HG02852 (cell line): ENCODE measurements around the gene CAPRIN1.
"Not testable (repeated sequence)": the region's sequence is repeated elsewhere in the genome, so short reads cannot be mapped to it uniquely, and the experiment has no call there.

Experiments
- ATAC-seq: cut with Tn5 transposase; IDR thresholded peaks from one replicate; pipeline ENCODE4 v1.9.1; 2021; ENCODE audit warnings: mild to moderate bottlenecking, moderate library complexity; ENCODE audit not compliant: unreplicated experiment

The CAPRIN1 gene

DNA sequence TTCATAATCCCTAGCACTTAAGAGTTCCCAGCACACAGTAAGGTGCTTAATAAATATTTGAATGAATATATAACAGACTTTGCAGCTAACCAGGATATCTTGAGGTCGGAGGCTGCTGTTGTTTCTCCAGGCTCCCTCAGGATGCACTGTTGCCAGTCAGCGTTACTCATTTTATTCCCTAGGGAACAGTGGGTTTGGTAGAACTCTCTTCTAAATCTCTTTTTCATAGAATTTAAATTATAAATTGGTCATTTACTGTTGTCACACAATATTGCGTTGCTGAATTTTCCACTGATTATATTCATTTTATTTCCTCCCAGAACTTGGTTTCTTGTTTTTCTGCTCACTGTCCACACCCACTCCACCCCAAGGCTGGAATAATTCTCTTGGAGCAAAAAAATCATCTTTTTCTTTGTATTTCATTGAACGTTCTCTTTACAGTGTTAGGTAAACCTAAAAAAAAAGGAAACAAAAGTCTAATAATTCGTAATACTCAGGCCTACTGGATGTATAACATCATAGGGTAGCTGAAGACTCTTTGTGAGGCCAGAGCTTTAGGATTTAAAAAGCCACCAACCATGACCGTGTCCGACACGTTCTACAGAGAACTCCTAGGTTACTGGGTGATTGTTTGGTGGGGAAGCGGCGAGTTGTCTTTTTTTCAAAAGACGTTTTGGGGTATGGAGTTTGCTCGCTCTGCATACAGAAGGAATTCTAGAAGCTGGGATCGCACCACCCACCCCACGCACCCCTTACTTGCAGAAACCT lies 766 bp upstream of the CAPRIN1 start:
- no peak for ATAC-seq

DNA sequence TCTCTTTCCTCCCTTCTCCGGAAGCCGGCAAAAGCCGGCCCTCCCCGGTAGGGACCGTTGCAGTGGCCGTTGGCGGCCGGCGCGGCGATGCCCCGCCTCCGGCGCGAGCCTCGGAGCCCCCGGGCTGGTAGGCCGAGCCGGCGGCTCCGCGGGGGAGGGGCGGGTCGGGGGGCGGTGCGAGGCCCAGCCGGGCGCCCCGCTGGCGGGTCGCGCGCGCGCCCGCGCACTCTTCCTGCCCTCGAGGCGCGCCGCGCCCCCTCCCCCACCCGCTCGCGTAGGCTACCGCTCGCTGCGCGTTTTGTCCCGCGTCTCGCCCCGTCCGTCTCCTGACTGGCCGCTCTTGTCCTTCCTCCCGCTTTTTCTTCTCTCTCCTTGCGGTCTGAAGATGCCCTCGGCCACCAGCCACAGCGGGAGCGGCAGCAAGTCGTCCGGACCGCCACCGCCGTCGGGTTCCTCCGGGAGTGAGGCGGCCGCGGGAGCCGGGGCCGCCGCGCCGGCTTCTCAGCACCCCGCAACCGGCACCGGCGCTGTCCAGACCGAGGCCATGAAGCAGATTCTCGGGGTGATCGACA lies 591 bp downstream of the CAPRIN1 start:
- peak; percentile 52 for ATAC-seq

DNA sequence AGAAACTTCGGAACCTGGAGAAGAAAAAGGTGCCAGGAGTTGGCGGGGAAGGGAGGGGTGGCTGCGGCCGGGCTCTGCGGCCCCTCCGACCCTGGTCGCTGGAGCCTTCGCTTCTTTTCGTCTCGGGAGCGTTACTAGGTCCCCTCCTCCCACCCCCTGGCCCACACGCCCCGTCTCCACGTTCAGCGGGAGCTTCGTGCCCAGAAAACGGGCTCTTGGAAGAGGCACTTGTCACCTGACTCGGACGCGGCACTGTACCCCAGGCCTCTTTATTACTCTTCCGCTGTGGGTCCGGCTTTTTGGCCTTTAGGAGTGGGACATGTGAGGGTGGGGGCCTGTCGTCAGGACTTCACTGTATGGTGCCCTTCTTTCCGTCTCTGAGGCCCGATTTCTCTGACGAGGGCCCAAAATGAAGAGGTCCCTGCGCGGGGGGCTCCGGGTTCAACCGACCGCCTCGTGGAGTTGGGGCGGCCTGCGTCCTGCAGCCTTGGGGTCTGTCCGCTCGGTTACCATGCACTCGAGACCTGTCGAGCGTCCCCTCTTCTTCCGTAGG lies 1.2 kb downstream of the CAPRIN1 start:
- ATAC-seq, result no peak

DNA sequence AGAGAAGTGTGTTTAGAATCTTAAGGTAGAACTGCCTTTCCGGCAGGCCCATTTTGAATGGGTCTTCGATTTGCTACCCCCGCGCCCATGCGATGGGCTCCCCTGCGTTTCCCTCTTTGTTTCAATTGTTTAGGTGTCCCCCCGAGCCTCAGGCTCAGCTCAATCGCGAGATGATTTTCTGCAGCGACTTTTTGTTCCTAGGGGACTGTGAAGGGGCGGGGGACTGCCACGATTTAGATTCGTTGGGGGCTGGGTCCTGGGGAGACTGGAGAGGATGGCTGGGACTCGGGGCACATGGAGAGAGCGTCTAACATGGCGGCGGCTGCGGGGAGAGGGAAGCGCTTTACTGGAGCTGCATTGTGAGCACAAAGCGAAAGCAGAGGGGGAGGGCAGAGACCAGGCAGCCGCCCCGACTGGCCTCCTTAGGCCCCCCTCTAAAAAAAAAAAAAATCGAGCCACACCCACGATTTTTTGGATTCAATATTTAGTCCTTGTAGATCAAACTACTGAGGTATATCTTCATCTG lies 1.7 kb downstream of the CAPRIN1 start:
- peak; percentile 45 for ATAC-seq

DNA sequence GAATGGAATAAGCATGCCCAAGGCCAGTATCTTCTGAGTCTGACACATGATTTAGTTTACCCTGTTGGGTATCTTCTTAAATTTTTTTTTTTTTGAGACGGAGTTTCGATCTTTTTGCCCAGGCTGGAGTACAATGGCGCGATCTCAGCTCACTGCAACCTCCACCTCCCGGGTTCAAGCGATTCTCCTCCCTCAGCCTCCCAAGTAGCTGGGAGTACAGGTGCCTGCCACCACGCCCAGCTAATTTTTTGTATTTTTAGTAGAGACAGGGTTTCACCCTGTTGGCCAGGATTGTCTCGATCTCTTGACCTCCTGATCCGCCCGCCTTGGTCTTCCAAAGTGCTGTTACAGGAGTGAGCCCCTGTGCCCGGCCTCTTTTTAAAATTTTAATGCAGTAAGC lies 2.8 kb downstream of the CAPRIN1 start:
- ATAC-seq, result not testable (repeated sequence)

DNA sequence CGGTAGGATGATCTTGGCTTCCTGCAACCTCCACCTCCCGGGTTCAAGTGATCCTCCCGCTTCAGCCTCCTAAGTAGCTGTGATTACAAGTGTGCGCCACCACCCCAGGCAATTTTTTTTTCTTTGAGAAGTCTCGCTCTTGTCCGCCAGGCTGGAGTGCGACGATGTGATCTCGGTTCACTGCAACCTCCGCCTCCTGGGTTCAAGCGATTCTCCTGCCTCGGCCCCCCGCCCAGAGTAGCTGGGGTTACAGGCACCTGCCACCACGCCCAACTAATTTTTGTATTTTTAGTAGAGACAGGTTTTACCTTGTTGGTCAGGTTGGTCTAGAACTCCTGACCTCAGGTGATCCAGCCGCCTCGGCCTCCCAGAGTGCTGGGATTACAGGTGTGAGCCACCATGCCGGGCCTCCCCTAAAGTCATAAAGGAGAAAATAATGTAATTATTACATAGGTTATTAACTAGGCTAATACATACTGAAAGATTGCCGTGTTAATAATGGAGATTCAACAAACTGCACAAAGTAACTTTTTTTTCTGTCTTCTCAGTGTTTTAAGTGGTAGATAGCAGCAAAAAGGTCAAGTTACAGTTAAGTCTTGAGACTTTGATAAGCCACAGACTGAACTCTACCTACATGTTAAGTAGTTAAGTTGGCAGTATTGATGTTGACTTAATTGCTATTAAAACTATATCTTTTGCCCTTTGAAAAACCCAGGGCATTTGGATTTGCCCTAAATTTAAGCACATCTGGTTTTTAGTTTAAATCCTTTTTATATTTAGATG lies 3.9 kb downstream of the CAPRIN1 start:
- no peak for ATAC-seq

DNA sequence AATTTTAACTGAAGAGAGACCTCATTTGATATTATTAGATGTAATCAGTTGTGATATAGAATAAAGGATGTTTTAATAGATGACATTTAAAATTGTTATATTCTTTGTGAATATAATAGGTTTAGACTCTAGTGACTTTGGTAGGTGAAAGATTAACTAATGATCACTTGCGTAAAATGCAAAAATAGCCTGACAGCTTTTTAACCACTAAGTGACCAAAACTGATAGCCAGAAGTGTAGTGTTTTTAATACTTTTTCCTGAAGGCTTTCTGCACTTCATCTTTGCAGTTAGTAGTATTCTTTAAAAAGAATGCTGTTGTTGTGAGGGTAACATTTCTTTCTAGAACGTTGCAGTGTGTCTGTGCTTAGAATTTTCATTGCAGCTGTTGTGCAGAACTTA lies 5.1 kb downstream of the CAPRIN1 start:
- ATAC-seq, result no peak

DNA sequence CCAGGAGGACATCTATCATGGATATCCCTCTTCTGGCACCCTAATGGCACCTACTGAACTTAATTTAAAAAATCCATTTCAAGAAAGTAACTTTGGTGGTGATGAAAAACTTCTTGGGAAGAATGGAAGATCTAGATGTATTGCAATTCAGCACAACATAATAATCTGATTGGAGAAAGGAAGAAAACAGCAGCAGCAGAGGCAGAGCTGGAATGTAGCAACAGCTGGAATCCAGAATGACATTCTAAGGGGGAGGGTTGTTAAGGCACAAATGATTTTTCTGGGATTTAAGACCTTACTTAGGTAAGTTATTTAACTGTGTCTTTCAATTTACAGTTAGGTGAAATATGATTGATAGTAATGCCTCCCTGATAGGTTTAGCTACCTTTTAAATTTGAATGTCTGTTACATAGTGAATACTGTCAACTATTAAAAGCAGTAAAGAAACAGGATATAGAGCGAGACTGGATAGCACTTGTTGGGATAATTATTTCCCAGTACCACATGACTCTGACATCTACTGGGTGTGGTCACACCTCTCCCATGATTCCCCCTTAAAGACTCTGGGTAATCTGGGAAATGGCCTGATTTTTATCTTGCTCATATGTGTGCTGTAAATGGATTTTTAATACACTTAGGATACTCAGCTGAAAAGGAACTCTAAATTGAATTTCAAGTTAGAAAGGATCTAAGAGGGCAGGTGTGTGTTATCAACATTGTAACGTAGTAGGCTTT lies 11.7 kb downstream of the CAPRIN1 start:
- ATAC-seq, result no peak

DNA sequence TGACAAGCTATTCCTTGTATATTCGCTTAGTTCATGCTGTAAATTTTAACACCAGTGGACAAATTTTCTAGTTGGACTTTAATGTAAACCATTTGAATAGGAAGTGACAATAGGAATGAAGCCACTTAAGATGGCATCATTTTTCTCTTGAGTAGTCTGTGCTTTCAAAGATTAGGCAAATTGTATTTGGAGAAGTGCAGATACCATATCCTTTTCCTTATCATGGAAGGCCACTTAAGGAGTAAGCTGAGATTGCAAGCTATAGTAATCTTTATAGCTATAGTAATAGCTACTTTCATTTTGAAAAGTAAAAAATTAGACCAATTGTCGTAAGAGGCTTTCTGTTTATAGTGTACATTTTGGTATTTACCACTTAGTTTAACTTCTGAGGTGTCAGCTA lies 12.8 kb downstream of the CAPRIN1 start:
- ATAC-seq, result no peak

DNA sequence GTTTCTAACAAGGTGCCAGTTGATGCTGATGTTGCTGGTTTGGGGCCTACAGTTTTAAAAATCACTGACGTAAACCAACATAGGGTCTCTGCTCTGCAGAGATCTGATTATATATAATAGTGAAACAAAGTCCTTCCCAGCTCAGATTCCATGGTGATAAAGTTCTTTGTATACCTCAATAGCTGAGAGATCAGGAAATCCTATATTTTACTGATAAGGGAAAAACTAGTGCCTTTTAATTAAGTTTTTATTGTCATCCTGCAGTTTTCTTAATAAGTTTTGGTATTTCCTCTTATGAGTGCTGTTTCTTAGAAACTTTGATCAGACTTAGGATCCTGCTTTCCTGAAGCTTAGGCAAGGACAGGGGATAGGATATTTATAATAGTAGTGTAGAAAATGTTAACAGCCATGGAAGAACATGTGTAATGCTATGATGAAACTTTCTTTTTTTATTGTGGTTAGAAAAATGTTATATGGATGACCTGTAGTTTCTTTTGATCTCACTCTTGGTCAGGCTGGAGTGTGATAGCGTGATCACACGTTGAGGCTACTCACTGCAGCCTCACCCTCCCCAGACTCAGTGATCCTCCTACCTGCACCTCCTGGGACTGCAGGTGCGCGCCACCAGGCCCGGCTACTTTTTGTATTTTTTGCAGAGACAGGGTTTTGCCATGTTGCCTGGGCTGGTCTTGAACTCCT lies 14.1 kb downstream of the CAPRIN1 start:
- ATAC-seq, result no peak

DNA sequence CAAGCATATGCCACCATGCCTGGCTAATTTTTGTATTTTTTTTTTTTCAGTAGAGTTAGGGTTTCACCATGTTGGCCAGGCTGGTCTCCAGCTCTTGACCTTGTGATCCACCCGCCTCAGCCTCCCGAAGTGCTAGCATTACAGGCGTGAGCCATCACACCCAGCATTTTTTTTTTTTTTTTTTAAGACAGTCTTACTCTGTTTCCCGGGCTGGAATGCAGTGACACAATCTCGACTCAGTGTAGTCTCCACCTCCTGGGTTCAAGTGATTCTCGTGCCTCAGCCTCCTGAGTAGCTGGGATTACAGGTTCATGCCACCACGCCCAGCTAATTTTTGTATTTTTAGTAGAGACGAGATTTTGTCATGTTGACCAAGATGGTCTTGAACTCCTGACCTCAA lies 15.2 kb downstream of the CAPRIN1 start:
- not testable (repeated sequence) for ATAC-seq

DNA sequence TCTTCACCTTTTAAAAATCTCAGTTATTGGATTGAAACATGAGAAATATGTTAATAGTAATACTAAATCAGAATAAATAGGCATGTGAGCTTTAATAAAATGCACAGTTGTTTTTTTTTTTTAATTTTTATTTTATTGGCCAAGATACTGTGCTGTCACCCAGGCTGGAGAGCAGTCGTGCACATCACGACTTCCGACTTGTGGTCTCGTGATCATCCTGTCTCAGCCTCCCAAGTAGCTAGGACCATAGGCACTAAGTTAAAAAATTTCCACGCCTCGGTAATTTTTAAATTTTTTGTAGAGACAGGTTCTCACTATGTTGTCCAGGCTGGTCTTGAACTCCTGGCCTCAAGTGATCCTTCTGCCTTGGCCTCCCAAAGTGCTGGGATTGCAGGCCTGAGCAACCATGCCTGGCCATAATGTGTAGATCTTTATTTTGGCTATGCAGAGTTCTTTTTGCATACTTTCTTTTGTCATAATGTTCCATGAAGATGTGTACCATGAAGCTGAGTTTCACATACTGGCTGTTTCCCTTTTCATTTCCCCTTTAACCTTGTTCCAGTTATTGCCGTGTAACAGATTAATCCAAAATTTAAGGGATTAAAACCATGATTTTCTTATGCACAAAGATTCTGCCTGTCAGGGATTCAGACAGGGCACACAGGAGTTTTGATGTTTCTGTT lies 16.0 kb downstream of the CAPRIN1 start:
- ATAC-seq, result no peak

DNA sequence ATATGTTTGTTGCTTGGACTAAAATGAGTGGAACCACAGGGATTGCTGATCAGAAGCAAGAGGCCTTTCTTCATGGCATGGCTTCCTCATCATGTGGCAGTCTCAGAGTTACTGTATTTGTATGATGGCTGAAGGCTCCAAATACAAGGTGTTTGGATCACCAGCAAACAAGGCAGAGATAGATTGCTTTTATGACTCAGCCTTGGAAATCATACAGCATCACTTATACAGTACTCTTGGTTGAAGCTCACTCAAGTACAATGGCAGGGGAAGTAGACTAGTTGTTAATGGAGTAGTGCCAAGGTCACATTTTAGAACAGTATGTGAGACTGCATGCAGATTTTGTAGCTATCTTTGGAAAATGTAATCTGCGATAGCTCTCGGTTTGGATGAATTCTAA lies 16.6 kb downstream of the CAPRIN1 start:
- no peak for ATAC-seq

DNA sequence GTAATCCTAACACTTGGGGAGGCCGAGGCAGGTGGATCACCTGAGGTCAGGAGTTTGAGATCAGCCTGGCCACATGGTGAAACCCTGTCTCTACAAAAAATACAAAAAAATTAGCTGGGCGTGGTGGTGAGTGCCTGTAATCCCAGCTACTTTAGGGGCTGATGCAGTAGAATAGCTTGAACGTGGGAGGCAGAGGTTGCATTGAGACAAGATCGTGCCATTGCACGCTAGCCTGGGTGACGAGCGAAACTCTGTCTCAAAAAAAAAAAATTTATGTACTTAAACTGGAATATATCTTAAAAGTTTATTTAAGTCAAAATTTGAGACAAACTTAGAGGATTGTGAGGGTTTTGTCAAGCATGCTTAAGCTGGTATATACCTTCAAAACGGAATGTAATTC lies 19.8 kb downstream of the CAPRIN1 start:
- not testable (repeated sequence) for ATAC-seq

DNA sequence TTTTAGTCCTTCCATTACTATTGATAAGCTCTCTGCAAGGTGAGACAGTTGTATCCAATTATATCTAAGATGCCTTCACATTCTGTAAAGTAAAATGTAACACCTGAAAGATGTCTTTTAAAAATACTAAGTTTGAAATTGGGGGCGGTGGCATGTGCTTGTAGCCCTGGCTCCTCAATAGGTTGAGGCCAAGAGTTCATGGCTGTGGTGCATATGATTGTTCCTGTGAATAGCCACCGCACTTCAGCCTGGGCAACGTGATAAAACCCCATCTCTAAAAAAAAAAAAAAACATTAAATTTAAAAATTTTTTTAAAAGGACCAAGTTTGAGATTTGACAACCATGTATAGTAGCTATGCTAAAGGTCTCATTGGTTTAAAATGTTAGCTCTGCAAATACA lies 20.5 kb downstream of the CAPRIN1 start:
- ATAC-seq, result no peak

DNA sequence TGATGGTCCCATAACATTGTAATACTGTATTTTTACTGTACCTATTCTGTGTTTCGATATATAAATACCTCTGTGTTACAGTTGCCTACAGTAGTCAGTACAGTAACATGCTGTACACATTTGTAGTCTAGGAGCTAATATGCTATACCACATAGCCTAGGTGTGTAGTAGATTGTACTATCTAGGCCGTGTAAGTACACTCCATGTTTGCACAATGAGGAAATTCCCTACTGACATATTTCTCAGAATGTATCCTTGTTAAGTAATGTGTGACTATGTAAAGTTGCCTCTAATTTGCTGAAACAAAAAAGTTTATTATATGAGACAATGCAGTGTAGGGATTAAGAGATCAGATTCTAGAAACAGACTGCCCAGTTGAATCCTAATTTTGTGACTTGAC lies 21.3 kb downstream of the CAPRIN1 start:
- no peak for ATAC-seq

DNA sequence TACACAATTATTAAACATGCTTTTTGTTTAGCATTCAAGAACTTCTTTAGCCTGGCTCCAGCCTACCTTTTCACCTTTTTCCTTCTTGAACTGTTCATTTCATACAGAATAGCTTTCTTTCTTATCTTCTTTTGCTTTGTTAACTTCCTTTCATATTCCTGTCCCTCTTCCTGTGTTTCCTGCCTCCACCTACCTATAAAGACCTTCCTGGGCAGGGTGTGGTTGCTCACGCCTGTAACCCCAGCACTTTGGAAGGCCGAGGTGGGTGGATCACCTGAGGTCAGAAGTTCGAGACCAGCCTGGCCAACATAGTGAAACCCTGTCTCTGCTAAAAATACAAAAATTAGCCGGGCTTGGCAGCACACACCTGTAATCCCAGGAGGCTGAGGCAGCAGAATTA lies 22.9 kb downstream of the CAPRIN1 start:
- ATAC-seq, result no peak

DNA sequence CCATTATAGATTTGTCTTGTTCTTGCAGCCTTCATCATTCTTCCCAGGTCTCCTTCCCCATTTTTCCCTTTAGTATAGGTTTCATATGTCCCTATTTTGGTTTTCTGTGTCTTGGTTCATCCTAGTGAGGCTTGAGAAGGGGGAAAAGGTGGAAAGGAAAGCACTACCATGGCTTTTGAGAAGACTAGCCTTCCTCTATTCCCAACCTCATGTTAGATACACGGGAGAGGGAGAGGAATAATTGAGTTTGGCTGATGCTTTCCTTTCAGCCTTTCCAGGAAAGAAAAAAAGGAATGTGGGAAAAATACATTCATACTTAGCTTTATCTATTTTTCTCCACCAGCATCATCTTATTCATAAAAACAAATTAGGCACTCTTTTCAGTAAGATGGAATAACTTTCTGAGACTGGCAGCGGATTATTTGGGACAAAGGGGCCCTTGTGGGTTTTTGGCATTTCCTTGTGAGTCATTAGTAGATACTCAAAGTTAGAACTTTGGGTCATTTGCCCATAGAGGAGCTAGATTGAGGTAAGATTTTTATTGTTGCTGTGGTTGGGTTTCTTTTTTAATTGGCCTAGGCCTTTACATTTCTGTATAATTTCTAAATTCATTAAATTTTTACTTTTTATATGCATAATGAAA lies 23.8 kb downstream of the CAPRIN1 start:
- ATAC-seq, result no peak

DNA sequence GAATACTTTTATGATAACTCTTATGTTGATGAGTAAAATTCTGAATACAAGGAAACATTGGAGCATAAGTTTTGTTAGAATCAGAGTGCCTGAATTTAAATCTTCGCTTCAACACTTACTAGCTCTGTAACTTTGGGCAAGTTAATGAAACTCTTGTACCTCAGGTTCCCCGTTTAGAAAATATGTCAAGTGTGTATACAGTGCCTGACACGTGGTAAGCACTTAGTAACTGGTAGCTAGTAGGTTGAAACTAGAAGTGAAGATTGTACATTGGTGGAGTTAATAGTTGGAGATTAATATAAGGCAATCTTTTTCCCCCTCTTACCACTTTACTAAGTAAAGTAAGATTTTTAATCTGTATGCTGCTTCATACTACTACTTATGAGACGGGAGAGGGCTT lies 29.1 kb downstream of the CAPRIN1 start:
- ATAC-seq, result no peak
